Transverse colon (tissue), 4 donors: ENCODE measurements around the gene TNFRSF19.

ENCODE experiments used
- EP300 ChIP-seq: sonication (generic); formaldehyde crosslinking; IDR thresholded peaks from one replicate; pipeline ENCODE4 v1.6.1; 2017; ENCODE audit warnings: antibody characterized with exemption, low read depth
- POLR2A ChIP-seq: fragments of 450-650 bp; IDR thresholded peaks from one replicate; pipeline ENCODE4 v1.6.1; 2016; ENCODE audit warnings: antibody characterized with exemption, mild to moderate bottlenecking, moderate library complexity
- POLR2AphosphoS5 ChIP-seq, 3 donors: sonication (generic); formaldehyde crosslinking; IDR thresholded peaks; one replicate each; pipeline ENCODE4 v1.6.1; 2016; ENCODE audit warnings: antibody characterized with exemption in 3 of 3
- TF ChIP-seq, protein P1 (sequence below), 5 experiments: fragments of 200-600 bp in 3 of 5; fragments of 450-650 bp in 2 of 5; sonication (generic) in 3 of 5; IDR thresholded peaks; 1 replicate in 2 of 5; 2 replicates in 3 of 5; pipeline ENCODE4 v1.5.1; 2016 to 2017; ENCODE audit warnings: antibody characterized with exemption in 5 of 5, inconsistent platforms in 3 of 5, mild to moderate bottlenecking in 2 of 5, moderate library complexity in 1 of 5

GRCh38 chr13:23608701-23609413 lies 38.6 kb downstream of the TNFRSF19 start:
- TF ChIP-seq, protein P1, sequence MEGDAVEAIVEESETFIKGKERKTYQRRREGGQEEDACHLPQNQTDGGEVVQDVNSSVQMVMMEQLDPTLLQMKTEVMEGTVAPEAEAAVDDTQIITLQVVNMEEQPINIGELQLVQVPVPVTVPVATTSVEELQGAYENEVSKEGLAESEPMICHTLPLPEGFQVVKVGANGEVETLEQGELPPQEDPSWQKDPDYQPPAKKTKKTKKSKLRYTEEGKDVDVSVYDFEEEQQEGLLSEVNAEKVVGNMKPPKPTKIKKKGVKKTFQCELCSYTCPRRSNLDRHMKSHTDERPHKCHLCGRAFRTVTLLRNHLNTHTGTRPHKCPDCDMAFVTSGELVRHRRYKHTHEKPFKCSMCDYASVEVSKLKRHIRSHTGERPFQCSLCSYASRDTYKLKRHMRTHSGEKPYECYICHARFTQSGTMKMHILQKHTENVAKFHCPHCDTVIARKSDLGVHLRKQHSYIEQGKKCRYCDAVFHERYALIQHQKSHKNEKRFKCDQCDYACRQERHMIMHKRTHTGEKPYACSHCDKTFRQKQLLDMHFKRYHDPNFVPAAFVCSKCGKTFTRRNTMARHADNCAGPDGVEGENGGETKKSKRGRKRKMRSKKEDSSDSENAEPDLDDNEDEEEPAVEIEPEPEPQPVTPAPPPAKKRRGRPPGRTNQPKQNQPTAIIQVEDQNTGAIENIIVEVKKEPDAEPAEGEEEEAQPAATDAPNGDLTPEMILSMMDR (IDR thresholded peaks at IDR 0.05), result no peak
- no peak for TF ChIP-seq POLR2A
- TF ChIP-seq EP300, result no peak
- TF ChIP-seq POLR2AphosphoS5 (IDR thresholded peaks at IDR 0.05), result no peak
